GM12892 (cell line): ENCODE results near the gene PIP4K2B.

Experiments used
- POLR2A ChIP-seq: IDR thresholded peaks from 2 replicates; pipeline ENCODE4 v1.6.1; 2011; ENCODE audit warnings: low read depth, low read length, control low read depth
- POLR2AphosphoS5 ChIP-seq: IDR thresholded peaks from 2 replicates; pipeline ENCODE4 v1.6.1; 2011; ENCODE audit warnings: low read depth, low read length, control low read depth
- TAF1 ChIP-seq: IDR thresholded peaks from 2 replicates; pipeline ENCODE4 v1.6.1; 2011; ENCODE audit warnings: low read depth, mild to moderate bottlenecking, control low read depth, low read length, borderline replicate concordance

- TF ChIP-seq POLR2A = no peak
- no peak for TF ChIP-seq TAF1
- no peak for TF ChIP-seq POLR2AphosphoS5
Measured at GRCh38 chr17:38745545-38745944, 53.8 kb downstream of the PIP4K2B start.
